Stimulated activated naive CD4-positive, alpha-beta T cell treated with Interleukin-2 at 50 U/mL for 16 hours (primary cell): ENCODE data around the gene ALOXE3.
"Not testable (repeated sequence)": the region's sequence is repeated elsewhere in the genome, so short reads cannot be mapped to it uniquely, and the experiment has no call there.

ENCODE experiments used
- DNase-seq: peaks from one replicate; lab custom pipeline; 2025; lab: John Stamatoyannopoulos, UW

Gene ALOXE3

DNA sequence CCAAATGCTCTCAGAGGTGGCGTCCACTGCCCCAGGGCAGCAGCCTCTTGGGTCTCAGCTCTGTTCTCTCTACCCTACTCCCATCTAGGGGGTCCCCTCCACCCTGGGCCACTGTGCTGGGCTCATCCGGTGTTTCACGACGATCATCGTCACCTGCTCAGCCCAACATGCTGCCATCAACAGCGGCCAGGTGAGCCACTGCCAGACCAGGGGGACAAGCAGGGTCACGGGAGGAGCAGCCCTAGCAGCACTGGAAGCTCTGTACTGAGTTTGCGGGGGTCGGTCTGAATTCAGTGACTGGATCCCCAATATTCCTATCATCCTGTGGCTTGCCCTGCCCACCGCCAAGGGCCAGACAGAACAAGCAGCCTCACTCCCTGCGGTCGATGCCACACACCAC lies 46.8 kb downstream of the ALOXE3 start:
- no peak for DNase-seq

DNA sequence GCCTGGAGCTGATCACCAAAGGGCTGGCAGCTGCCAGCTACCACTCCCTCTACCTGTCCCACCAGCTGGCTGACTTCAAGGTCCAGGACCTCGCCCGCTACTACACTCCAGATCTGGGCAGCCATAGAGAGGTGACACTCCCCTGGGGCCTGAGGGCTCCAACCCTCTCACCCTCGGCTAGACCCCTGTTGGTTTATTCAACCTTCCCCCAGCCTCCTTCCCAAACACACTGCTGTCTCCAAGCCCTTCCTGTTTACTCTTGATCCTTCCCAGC lies 48.8 kb downstream of the ALOXE3 start:
- no peak for DNase-seq

DNA sequence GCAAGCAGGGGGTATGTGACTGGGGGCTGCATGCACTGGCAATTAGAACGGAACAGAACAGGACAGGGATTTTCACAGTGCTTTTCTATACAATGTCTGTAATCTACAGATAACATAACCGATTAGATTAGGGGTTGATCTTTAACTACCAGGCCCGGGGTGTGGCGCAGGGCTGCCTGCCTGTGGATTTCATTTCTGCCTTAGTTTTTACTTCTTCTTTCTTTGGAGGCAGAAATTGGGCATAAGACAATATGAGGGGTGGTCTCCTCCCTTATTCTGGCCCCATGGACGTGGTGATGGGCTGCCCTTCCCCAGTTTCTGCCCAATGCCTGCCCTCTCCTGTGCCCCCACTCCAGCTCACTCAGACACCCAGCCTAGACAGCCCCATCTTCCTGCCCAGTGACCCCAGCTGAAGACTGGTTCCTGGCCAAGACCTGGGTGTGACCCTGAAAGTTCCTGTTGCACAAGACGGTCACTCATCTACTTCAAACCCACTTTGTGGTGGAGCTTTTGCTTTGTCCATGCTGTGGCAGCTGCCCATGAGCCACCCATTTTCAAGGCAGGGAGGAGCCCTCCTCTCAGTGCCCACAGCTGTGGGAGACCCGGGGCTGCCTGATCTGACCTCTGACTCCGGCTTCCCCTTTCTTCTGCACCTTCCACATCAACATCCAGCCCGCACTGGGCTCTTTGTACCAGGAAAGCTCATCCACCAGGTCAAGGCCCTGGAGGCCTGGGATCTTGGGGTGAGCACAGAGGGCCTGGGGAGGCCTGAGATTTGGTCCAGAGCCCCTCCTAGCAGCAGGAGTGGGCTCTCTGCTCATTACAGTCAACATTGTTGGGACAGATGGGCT lies 49.4 kb downstream of the ALOXE3 start:
- no peak for DNase-seq

DNA sequence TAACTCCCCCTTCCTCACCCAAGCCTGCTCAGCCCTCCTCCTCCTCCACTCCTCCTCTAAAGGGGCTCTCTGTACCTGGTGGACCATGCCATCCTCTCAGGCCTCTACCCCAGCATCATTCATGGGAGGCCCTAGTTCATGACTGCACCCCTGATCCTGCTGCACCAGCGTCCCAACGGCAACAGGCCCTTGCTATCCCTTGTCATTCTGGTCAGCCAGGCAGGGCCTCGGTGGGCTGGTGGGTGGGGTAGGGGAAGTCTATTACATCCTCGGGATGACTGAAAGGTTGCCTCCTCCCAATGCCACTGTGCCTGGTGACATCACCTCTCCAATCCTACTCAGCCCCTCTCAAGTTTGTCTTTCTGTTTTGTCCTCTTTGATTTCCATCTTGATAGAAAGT lies 50.5 kb downstream of the ALOXE3 start:
- DNase-seq = no peak

DNA sequence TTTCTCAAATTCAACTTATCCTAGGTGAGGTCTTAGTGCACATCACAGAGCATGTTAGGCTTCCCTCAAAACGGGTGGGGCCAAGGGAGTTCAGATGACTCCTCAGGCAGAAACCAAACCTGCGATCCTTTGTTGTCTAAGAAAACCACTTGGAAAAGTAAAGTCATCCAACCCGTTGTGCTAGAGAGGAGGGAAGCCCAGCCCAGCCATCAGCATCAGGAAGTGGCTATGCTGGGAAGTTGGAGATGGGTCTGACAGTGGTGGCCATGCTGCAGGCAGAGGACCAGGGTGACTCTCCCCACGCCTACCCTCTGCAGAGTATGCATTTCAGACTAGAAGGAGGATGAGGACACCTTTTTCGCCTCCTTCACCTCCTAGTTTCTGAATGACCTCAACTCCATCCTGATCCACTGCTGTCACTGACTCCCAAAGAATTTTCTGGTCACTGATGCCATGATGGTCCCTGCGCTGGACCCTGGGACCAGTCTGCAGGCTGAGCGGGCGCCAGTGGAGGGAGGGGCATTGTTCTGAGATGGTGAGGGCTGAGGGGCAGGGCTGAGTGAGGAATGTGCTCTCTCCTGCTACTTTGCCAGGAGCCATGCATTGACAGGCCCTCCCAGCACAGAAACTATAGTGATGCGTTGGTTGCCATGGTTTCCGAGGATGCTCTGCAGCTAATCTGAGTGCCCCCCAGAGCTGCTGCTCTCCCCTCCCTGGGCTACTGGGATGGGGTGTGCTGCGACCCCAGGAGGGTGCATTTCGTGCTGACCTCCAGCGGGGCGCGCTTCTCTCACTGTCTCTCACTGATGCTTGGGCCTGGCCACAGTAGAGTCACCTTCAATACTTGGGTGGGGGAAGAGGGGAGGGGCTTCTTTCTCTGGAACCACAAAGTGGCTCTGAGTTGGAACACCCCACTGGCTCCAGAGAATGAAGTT lies 51.2 kb downstream of the ALOXE3 start:
- DNase-seq = no peak

DNA sequence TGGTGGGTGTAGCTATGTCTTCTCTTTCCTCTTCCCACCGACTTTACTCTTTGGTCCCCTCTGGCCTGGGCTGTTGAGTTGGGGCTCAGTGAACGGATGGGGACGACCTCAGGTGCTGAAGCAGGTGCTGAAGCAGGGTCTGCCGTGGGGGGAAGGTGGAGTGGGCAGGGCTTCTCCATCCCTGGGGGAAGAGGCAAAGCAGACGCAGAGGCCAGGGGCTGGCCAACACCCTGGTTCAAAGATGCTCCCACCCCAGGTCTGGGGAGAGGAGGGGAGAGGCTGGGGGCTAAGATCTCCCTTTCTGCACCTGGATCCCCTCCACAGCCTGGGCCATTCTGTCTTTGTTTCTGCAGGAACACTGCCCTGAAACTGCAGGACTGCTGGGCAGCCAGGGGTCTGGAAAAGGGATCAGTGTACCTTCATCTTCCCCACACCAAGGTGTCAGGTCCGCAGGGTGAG lies 53.7 kb downstream of the ALOXE3 start:
- DNase-seq = no peak

DNA sequence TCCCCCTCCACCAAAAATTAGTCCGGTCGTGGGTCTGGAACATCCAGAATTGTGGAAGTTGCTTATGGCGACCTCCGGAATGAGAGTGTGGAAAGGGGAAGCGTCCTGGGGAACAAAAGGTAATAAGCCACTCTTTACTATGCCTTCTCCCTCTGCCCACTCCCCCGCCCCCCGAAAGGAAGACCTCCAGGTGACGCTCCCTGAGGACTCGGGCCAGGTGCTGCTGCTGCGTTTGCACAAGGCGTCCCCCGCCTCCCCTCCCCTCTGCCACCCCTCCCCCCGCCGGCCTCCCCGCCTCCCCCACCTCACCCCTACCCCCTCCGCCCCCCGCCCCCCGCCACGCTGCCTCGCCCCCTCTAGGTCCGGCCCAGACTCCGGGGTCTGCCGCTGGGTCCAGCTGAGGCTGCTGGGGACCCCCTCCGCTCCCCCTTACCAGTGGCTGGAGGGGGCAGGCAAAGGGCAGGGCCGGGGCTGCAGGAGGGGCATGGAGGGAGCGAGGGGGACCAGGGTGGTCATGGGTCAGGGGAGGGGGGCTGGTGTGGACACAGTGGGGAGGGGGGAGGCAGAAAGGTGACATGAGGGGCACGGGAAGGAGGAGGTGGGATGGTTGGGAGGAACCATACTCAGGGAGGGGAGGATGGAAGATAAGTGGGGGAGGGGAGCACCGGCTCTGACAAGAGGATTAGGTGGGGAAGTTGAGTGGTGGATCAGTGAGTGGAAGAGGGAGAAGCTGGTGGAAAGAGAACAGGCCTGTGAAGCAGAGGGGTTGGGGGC lies 54.4 kb downstream of the ALOXE3 start:
- DNase-seq = no peak

DNA sequence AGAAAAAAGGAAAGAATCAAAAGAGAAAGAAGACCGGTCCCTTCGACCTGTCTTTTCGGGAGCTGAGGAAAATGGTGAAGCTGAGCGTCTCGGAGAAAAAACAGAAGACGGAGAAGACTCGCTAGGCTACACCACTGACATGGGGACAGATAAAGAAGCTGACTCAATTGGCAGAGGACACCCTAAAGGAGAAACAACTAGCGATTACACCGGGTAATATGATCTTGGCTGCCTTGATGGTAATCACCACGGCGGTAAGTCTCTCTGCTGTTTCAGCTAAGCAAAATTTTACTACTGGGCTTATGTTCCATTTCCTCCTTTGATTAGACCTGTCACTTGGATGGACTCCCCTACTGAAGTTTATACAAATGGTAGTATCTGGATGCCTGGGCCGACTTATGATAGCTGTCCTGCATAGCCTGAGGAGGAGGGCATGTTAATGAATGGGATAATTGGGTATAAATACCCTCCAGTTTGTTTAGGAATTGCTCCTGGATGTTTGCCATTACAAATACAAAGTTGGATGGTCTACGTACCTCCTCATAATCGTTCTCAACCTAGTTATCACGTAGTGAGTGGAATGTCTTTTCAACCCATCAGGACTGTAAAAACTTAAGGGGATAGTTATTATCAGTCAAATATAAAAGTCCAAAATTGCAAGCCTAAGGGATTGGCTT lies 55.4 kb downstream of the ALOXE3 start:
- no peak for DNase-seq

DNA sequence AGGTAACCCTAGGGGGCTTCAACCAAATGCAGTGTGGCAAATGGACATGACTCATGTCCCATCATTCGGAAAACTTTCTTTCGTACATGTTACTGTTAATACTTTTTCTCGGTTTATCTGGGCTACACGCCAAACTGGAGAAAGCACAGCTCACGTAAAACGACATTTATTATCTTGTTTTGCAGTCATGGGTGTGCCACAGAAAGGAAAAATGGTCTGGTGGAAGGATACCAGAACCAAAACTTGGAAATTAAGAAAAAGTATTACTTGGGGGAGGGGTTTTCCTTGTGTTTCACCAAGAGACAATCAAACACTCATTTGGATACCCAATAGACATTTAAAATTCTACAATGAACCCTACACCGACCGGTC lies 55.9 kb downstream of the ALOXE3 start:
- DNase-seq = no peak

DNA sequence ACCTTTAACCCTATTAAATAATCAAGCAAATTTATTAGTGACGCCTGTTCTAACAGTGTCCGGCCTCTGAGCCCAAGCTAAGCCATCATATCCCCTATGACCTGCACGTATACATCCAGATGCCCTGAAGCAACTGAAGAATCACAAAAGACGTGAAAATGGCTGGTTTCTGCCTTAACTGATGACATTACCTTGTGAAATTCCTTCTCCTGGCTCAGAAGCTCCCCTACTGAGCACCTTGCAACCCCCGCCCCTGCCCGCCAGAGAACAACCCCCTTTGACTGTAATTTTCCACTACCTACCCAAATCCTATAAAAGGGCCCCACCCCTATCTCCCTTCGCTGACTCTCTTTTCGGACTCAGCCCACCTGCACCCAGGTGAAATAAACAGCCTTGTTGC lies 56.5 kb downstream of the ALOXE3 start:
- not testable (repeated sequence) for DNase-seq

DNA sequence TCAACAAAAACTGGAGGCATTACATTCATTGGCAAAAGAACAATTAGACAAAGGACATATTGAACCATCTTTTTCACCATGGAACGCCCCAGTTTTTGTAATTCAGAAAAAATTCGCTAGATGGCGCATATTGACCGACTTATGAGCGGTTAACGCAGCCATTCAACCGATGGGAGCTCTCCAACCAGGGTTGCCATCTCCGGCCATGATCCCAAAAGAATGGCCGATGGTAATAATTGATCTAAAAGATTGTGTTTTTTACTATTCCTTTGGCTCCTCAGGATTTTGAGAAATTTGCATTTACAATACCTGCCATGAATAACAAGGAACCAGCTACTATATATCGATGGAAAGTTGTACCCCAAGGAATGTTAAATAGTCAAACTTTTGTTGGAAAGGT lies 58.0 kb downstream of the ALOXE3 start:
- peak; percentile 38 for DNase-seq

DNA sequence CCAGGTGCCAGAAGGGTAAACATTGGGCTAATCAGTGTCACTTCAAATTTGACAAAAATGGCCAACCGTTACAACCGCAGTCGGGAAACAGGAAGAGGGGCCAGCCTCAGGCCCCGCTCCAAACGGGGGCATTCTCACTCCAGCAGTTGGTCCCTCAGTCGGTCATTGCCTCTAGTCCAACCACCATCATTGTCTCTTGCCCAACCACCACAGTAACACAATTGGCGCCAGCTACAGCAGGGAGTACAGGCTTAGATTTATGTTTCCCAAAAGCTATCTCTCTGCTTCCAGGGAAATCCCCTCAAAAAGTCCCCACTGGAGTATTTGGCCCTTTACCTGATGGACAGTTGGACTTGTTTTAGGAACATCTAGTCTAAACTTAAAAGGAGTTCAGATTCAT lies 59.2 kb downstream of the ALOXE3 start:
- DNase-seq = no peak

DNA sequence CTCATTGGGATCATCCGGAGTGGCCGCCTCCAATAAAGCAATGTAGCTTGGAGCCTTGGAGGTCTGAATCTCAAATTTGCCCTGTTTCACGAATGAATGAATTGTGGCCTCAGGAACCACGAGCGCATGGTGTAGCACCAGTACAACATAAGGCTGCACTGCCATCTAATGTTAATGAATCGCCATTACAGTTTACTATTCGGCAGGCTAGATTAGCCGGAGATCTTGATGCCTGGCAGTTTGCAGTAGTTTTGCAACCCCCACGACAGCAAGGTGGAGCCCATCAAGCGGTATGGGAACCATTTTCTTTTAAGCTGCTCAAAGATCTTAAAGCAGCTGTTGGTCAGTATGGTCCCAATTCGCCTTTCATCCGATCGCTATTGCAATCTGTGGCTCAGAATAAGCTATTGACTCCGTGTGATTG lies 60.6 kb downstream of the ALOXE3 start:
- peak; percentile 32 for DNase-seq

DNA sequence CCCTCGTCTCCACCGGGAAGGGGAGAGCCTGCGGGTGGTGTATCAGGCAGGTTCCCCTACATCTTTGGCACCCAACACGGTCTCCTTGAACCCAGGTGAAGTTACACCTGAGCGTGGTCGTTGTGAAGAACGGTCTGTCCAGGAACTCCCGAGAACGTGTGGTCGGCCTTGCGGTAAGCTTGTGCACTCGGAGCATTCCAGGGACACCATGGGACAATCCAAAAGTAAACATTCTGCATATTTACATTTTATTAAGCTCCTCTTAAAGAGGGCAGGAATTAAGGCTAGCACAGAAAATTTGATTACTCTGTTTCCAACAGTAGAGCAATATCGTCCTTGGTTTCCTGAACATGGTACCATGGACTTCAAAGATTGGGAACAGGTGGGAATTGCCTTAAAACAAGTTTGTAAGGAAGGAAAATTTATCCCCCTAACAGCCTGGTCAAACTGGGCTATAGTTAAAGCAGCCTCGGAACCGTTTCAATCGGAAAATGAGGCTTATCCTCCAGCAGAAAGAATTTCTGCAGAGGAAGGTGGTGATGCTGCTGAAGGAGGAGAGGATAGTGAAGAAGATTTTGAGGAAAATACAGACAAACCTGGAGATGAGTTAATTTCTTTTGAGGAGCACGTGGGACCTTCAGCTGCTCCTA lies 61.2 kb downstream of the ALOXE3 start:
- DNase-seq = no peak

DNA sequence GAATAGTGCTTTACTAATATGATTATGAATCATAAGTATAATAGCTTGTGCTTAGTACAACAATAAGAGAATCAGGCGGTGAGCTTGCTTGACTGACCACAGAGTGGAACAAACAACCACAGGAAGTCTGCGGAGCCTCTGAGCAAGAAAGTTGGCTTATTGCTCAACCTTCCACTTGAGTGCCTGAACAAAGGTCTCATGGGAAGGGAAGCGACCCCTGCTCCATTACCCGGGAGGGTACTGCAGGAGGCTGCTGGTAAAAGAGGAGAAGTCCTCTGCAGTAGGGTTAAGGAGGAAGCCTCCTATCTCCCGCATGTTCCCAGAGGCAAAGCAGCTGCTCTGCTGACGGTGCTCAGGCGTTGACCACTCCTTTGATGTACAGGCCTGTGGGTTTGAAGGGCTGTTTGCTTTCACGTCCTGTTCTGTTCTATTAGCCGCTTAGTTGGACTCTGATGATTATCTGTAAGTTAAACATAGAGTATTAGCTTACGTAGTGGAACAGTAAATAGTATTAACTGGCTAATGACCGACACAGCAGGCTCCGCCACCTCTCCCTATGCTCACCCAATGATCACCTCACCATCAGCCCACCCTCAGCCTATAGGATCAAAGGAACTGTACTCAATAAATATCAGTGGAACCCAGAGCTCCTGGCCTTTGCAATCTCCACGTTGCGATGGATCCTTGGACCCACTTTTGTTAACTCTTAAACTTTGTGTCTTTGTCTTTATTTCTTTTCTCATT lies 61.9 kb downstream of the ALOXE3 start:
- DNase-seq = no peak

DNA sequence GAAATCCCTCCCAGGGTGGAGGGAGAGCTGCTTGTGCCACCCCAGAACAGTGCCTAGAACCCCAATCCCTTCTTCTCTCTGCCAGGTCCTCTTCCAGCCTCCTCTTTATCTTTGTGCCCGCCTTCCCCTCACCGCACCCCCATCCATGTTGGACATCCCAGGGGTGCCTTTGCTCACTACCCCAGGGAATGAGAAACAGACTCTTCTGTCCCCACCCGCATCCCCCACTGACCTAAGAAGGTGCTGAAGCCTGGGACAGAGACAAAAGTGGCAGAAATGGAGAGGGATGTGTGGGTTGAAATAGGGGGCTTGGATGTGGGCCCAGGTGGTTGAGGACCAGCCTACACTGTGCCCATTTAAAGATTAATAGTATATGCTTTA lies 62.5 kb downstream of the ALOXE3 start:
- DNase-seq = no peak

DNA sequence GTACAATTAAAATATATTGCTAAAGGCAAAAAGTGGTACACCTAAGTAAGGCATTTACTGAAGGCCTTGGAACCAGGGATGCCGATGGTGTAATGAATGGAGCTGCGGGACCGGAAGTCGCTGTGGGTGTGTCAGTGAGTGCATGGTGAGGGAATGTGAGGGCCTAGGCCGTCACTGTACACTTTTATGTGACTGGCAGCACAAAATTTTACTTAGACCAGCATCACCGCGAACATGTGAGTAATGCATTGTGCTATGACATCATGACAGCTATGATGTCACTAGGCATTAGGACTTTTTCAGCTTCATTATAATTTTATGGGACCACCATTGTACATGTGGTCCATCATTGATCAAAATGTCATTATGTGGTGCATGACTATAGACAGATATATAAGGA lies 64.7 kb downstream of the ALOXE3 start:
- DNase-seq = no peak

DNA sequence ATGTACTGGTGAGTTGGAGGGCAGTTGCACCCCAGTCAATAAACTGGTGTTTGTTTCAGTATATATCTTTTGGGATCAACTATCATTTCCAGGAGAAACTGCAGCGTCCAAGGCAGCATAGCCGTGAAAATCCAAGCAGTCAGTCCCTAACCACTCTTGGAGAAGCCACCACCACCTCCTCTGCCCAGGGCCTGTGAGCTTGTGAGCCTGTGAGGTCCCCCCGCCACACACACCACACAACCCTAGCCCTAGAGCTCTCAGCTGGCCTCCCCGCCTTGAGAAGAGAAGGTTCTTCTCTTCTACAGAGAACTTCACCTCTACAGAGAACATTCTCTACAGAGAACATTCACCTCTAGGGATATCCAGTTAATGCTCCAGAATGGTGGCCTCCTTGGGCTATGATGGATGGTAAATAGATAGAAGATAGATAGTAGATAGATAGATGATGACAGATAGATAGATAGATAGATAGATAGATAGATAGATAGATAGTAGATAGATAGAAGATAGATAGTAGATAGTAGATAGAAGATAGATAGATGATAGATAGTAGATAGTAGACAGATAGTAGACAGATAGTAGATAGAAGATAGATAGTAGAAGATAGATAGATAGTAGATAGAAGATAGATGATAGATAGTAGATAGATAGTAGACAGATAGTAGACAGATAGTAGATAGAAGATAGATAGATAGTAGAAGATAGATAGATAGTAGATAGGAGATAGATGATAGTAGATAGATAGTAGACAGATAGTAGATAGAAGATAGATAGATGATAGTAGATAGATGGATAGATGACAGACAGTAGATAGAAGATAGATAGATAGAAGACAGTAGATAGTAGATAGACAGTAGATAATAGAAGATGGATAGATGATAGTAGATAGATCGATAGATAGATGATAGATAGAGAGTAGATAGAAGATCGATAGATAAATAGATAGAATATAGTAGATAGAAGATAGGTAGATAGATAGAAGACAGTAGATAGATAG lies 65.8 kb downstream of the ALOXE3 start:
- DNase-seq = no peak

DNA sequence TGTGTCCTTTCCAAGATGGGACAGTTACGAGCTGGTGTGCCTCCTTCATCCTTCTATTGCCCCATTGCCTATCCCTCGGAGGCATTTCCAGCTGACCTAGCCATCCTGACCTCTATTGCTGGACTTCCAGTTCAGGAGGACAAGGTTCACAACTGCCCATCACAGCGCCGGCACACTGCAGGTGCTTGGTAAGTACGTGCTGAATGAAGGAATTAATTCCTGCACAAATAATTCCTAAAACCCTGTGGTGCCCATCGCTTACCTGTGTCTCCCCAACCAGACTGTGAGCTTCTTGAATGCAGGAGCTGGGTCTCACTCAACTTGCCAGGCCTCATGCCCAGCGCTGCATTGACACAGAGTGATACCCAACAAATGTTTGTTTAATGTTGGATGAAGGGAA lies 66.5 kb downstream of the ALOXE3 start:
- no peak for DNase-seq

DNA sequence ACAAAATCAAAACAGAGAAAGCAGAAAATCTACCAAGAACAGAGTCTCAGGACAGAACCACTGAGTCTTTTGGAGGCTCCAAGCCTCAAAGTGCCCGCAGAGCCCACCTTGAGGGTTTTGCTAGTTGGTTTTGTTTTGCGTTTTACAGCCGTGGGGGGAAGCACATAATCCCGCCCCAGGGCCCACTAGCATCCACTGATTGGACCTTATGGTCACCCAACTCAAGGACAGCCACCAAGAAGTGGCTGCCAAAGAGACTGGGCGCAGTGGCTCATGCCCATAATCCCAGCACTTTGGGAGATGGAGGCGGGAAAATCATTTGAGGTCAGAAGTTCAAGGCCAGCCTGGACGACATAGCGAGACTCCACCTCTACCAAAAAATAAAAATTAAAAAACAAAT lies 69.6 kb downstream of the ALOXE3 start:
- DNase-seq = no peak
